ENCODE measurements around the gene ATP8A2.
"Not testable (repeated sequence)": the region's sequence is repeated elsewhere in the genome, so short reads cannot be mapped to it uniquely, and the experiment has no call there.

The ATP8A2 gene

GRCh38 chr13:25466880-25467279 lies 95.1 kb downstream of the ATP8A2 start:
- DNase-seq, result no peak

GRCh38 chr13:25468325-25469168 lies 96.8 kb downstream of the ATP8A2 start:
- DNase-seq, result no peak

- DNase-seq, result no peak
Observed at GRCh38 chr13:25469169-25469525, 97.4 kb downstream of the ATP8A2 start.

- no peak for DNase-seq
Observed at GRCh38 chr13:25473864-25474263, 102.1 kb downstream of the ATP8A2 start.

GRCh38 chr13:25478186-25478585 lies 106.4 kb downstream of the ATP8A2 start:
- DNase-seq, result no peak

- DNase-seq, result no peak
Observed at GRCh38 chr13:25489238-25489637, 117.5 kb downstream of the ATP8A2 start.

GRCh38 chr13:25490236-25490635 lies 118.5 kb downstream of the ATP8A2 start:
- DNase-seq, result no peak

- DNase-seq, result no peak
Observed at GRCh38 chr13:25493931-25494640, 122.3 kb downstream of the ATP8A2 start.

- DNase-seq, result no peak
Observed at GRCh38 chr13:25494698-25495411, 123.1 kb downstream of the ATP8A2 start.

- no peak for DNase-seq
Observed at GRCh38 chr13:25501231-25501630, 129.5 kb downstream of the ATP8A2 start.

- no peak for DNase-seq
Observed at GRCh38 chr13:25502031-25502430, 130.3 kb downstream of the ATP8A2 start.

GRCh38 chr13:25502551-25502950 lies 130.8 kb downstream of the ATP8A2 start:
- no peak for DNase-seq

- DNase-seq, result no peak
Observed at GRCh38 chr13:25503856-25504255, 132.1 kb downstream of the ATP8A2 start.

- DNase-seq, result no peak
Observed at GRCh38 chr13:25507841-25508240, 136.1 kb downstream of the ATP8A2 start.

- not testable (repeated sequence) for DNase-seq
Observed at GRCh38 chr13:25513060-25513459, 141.3 kb downstream of the ATP8A2 start.

GRCh38 chr13:25518441-25518840 lies 146.7 kb downstream of the ATP8A2 start:
- DNase-seq, result no peak

GRCh38 chr13:25525884-25526283 lies 154.1 kb downstream of the ATP8A2 start:
- no peak for DNase-seq

- DNase-seq, result no peak
Observed at GRCh38 chr13:25528266-25528665, 156.5 kb downstream of the ATP8A2 start.

- no peak for DNase-seq
Observed at GRCh38 chr13:25529425-25529824, 157.7 kb downstream of the ATP8A2 start.

GRCh38 chr13:25538276-25538675 lies 166.5 kb downstream of the ATP8A2 start:
- DNase-seq, result no peak

GRCh38 chr13:25541434-25542123 lies 169.8 kb downstream of the ATP8A2 start:
- DNase-seq, result no peak

GRCh38 chr13:25548991-25549390 lies 177.2 kb downstream of the ATP8A2 start:
- DNase-seq, result not testable (repeated sequence)

GRCh38 chr13:25561812-25562211 lies 190.0 kb downstream of the ATP8A2 start:
- DNase-seq, result no peak

Data from CD4-positive, alpha-beta T cell treated with Interferon alpha-2 for 1 hour (primary cell).